ENCODE results near the gene NOL11.
"Not testable (repeated sequence)": the region's sequence is repeated elsewhere in the genome, so short reads cannot be mapped to it uniquely, and the experiment has no call there.

Gene NOL11

DNA sequence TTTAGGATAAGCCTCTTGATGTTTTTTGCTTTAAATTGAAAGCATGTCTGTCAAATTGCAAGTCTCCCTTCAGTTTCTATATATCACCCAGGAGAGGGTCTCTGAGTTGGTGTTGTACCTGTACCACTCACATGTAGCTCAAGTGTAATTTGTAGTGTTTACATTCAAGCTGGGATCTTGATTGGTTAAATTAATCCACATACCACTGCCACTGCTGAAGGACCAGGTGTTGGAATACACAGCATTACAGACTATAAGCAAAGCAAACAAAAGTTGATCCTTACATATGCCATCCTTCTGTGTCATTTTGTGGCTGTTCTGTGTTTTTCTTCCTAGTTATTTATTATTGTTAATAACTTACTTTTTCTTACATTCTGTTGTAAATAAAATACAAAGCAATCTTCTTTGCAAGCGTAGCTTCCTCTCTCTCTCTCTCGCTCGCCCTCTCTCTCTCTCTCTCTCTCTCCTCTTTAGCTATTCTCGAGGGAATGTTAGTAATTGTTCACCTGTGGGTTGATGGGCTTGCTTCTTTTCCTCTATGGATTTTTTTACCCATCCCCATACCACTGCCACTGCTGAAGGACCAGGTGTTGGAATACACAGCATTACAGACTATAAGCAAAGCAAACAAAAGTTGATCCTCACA is 20.8 kb upstream of the NOL11 start:
- no peak overlapping the region for H3K18ac ChIP-seq (ENCODE audit: low read length)
- H3K27ac ChIP-seq (ENCODE audit: low read depth, low read length) = no peak overlapping the region
- H2BK5ac ChIP-seq (ENCODE audit: low read depth, low read length, poor library complexity) = no peak overlapping the region
- H3K9me3 ChIP-seq (ENCODE audit: insufficient read depth, low read depth, low read length) = no peaks in the 10 kb centered on the region
- WGBS (ENCODE audit: extremely low coverage, insufficient coverage, insufficient read length) = no CpG with 5 or more reads among the region's 4 CpGs
- H3K14ac ChIP-seq (ENCODE audit: low read length) = no peak overlapping the region
- H3K4me1 ChIP-seq (ENCODE audit: control insufficient read depth in 1 of 2, insufficient read depth in 2 of 2, low read length in 2 of 2) = no peaks in the 10 kb centered on the region
- no peaks in the 10 kb centered on the region for H3K79me1 ChIP-seq (ENCODE audit: low read length)
- no peak overlapping the region for H3K23ac ChIP-seq (ENCODE audit: low read length)
- H3K4ac ChIP-seq (ENCODE audit: low read depth, low read length) = no peak overlapping the region
- H4K8ac ChIP-seq (ENCODE audit: low read depth, low read length) = no peak overlapping the region
- no peaks in the 10 kb centered on the region for H3K79me2 ChIP-seq (ENCODE audit: control insufficient read depth, insufficient read depth, low read length, poor library complexity)
- H3K4me3 ChIP-seq (ENCODE audit: low read depth, low read length) = no peak overlapping the region
- H2BK12ac ChIP-seq (ENCODE audit: low read length) = no peak overlapping the region
- H4K91ac ChIP-seq (ENCODE audit: low read depth, low read length) = no peak overlapping the region
- no peak overlapping the region for H4K12ac ChIP-seq (ENCODE audit: low read depth, low read length)
- no peak overlapping the region for H2AFZ ChIP-seq (ENCODE audit: insufficient read depth, low read length, poor library complexity)
- no peak overlapping the region for H2AK5ac ChIP-seq (ENCODE audit: low read length)
- no peaks in the 10 kb centered on the region for H3K27me3 ChIP-seq (ENCODE audit: insufficient read depth, low read length)
- no peak overlapping the region for H2BK120ac ChIP-seq (ENCODE audit: insufficient read depth, low read length, poor library complexity)
- DNase-seq = peak in 1 of 2 donors; percentile 49
- H3K4me2 ChIP-seq (ENCODE audit: low read length) = no peak overlapping the region
- H3K36me3 ChIP-seq (ENCODE audit: control insufficient read depth in 1 of 2, insufficient read depth in 2 of 2, low read length in 2 of 2) = peaks cover 0 to 4% of the 10 kb centered on the region in 2 experiments
- no peak overlapping the region for H3K9ac ChIP-seq (ENCODE audit: low read length)

DNA sequence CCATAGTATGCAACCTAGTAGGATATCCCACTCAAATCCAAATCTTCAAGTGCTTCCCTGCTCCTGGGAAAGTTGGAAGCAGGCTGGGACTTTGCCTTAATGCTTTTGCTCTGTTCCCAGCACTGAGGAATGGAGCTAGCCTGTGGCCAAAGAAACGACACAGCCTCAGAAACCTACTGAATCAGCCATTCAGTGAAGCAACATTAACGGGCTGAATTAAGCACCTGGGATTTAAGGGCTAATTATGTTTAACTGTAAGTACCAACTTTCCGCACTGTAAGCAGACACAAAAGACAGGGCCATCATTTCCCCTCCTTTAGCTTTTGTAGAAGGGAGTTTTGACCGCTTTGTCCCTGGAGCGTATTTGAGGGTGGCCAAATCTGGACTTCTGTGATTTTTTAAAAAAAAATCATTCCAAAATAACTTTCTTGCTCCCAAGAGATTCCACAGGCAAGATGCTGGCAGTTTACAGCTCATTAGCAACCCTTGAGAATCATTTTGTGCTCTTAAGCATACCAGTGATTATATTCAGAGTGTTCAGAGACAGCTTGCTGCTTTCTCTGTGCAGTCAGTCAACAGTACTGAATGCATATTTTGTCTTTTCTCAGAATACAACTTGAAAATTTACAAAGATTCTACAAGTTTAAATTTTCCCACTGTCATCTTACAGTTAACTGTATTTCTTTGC is 17.6 kb upstream of the NOL11 start:
- no peak overlapping the region for H3K23ac ChIP-seq (ENCODE audit: low read length)

DNA sequence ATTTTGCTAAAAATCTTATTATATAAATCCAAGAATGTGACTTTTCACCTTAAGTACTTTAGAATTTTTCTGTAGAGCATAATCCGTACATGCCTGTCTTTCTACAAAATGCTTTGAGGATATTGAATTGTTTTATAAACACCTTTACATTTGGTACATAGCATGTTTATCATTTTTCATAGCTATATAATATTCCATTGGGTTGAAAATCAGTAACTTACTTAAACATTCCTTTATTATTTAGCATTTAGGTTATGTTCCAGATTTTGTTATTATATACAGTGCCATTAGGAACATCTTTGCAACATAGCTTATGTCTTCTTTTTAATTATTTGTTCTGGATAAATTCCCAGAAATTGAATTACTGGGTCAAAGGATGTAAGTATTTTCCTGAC is 17.0 kb upstream of the NOL11 start:
- H3K23ac ChIP-seq (ENCODE audit: low read length) = no peak overlapping the region
- no peak overlapping the region for H2BK5ac ChIP-seq (ENCODE audit: low read depth, low read length, poor library complexity)
- no peak overlapping the region for H2AK5ac ChIP-seq (ENCODE audit: low read length)
- no peak overlapping the region for H4K91ac ChIP-seq (ENCODE audit: low read depth, low read length)
- no peaks in the 10 kb centered on the region for H3K4me1 ChIP-seq (ENCODE audit: control insufficient read depth in 1 of 2, insufficient read depth in 2 of 2, low read length in 2 of 2)
- no peaks in the 10 kb centered on the region for H3K79me1 ChIP-seq (ENCODE audit: low read length)
- no peaks in the 10 kb centered on the region for H3K79me2 ChIP-seq (ENCODE audit: control insufficient read depth, insufficient read depth, low read length, poor library complexity)
- H3K9ac ChIP-seq (ENCODE audit: low read length) = no peak overlapping the region
- no peak overlapping the region for H3K4me2 ChIP-seq (ENCODE audit: low read length)
- H2BK12ac ChIP-seq (ENCODE audit: low read length) = no peak overlapping the region
- H4K8ac ChIP-seq (ENCODE audit: low read depth, low read length) = no peak overlapping the region
- no peak overlapping the region for H2BK120ac ChIP-seq (ENCODE audit: insufficient read depth, low read length, poor library complexity)
- H2AFZ ChIP-seq (ENCODE audit: insufficient read depth, low read length, poor library complexity) = no peak overlapping the region
- no peak overlapping the region for H3K4ac ChIP-seq (ENCODE audit: low read depth, low read length)
- no peak for DNase-seq
- no peaks in the 10 kb centered on the region for H3K27me3 ChIP-seq (ENCODE audit: insufficient read depth, low read length)
- H4K12ac ChIP-seq (ENCODE audit: low read depth, low read length) = no peak overlapping the region
- no peak overlapping the region for H3K27ac ChIP-seq (ENCODE audit: low read depth, low read length)
- no peak overlapping the region for H3K4me3 ChIP-seq (ENCODE audit: low read depth, low read length)
- no peaks in the 10 kb centered on the region for H3K36me3 ChIP-seq (ENCODE audit: control insufficient read depth in 1 of 2, insufficient read depth in 2 of 2, low read length in 2 of 2)
- H3K18ac ChIP-seq (ENCODE audit: low read length) = no peak overlapping the region
- no peaks in the 10 kb centered on the region for H3K9me3 ChIP-seq (ENCODE audit: insufficient read depth, low read depth, low read length)
- H3K14ac ChIP-seq (ENCODE audit: low read length) = no peak overlapping the region
- WGBS (ENCODE audit: extremely low coverage, insufficient coverage, insufficient read length) = no CpG with 5 or more reads among the region's 1 CpG

More for the DNA sequence above, 17.6 kb upstream of the NOL11 start:
- Histone ChIP-seq H3K9ac (ENCODE audit: low read length) (no peak overlapping the region), H3K27me3 (ENCODE audit: insufficient read depth, low read length) (no peaks in the 10 kb centered on the region), H2AK5ac (ENCODE audit: low read length) (no peak overlapping the region), H3K9me3 (ENCODE audit: insufficient read depth, low read depth, low read length) (no peaks in the 10 kb centered on the region), H2BK5ac (ENCODE audit: low read depth, low read length, poor library complexity) (no peak overlapping the region), H4K8ac (ENCODE audit: low read depth, low read length) (no peak overlapping the region), H2AFZ (ENCODE audit: insufficient read depth, low read length, poor library complexity) (no peak overlapping the region), H3K79me2 (ENCODE audit: control insufficient read depth, insufficient read depth, low read length, poor library complexity) (no peaks in the 10 kb centered on the region), H3K36me3 (ENCODE audit: control insufficient read depth in 1 of 2, insufficient read depth in 2 of 2, low read length in 2 of 2) (no peaks in the 10 kb centered on the region), H3K4me2 (ENCODE audit: low read length) (no peak overlapping the region), H4K12ac (ENCODE audit: low read depth, low read length) (no peak overlapping the region), H3K14ac (ENCODE audit: low read length) (no peak overlapping the region), H3K4me1 (ENCODE audit: control insufficient read depth in 1 of 2, insufficient read depth in 2 of 2, low read length in 2 of 2) (no peaks in the 10 kb centered on the region), H4K91ac (ENCODE audit: low read depth, low read length) (no peak overlapping the region), H3K4ac (ENCODE audit: low read depth, low read length) (no peak overlapping the region), H3K79me1 (ENCODE audit: low read length) (no peaks in the 10 kb centered on the region), H3K18ac (ENCODE audit: low read length) (no peak overlapping the region), H2BK120ac (ENCODE audit: insufficient read depth, low read length, poor library complexity) (no peak overlapping the region), H3K27ac (ENCODE audit: low read depth, low read length) (no peak overlapping the region), H3K4me3 (ENCODE audit: low read depth, low read length) (no peak overlapping the region), H2BK12ac (ENCODE audit: low read length) (no peak overlapping the region)
- DNase-seq = no peak
- no CpG with 5 or more reads among the region's 5 CpGs for WGBS (ENCODE audit: extremely low coverage, insufficient coverage, insufficient read length)

DNA sequence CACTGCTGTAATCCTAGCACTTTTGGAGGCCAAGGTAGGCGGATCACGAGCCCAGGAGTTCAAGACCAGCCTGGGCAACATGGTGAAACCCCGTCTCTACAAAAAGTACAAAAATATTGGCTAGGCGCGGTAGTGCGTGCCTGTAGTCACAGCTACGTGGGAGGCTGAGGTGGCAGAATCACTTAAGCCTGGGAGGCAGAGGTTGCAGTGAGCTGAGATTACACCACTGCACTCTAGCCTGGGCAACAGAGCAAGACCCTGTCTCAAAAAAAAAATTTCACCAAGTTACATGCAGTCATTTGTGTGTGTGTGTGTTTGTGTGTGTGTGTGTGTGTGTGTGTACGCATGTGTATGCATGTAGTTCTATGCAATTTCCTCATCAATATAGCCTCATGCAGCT is 14.9 kb upstream of the NOL11 start:
- H3K9ac ChIP-seq (ENCODE audit: low read length); DNase-seq; H2BK12ac ChIP-seq (ENCODE audit: low read length); H3K23ac ChIP-seq (ENCODE audit: low read length); H2BK120ac ChIP-seq (ENCODE audit: insufficient read depth, low read length, poor library complexity); H3K36me3 ChIP-seq (ENCODE audit: control insufficient read depth in 1 of 2, insufficient read depth in 2 of 2, low read length in 2 of 2); H4K91ac ChIP-seq (ENCODE audit: low read depth, low read length); H3K4ac ChIP-seq (ENCODE audit: low read depth, low read length); H3K18ac ChIP-seq (ENCODE audit: low read length); H3K4me1 ChIP-seq (ENCODE audit: control insufficient read depth in 1 of 2, insufficient read depth in 2 of 2, low read length in 2 of 2); H2AFZ ChIP-seq (ENCODE audit: insufficient read depth, low read length, poor library complexity); H3K14ac ChIP-seq (ENCODE audit: low read length); H3K9me3 ChIP-seq (ENCODE audit: insufficient read depth, low read depth, low read length); H3K79me2 ChIP-seq (ENCODE audit: control insufficient read depth, insufficient read depth, low read length, poor library complexity); H2AK5ac ChIP-seq (ENCODE audit: low read length); H3K4me3 ChIP-seq (ENCODE audit: low read depth, low read length); H4K8ac ChIP-seq (ENCODE audit: low read depth, low read length); H3K27me3 ChIP-seq (ENCODE audit: insufficient read depth, low read length); H4K12ac ChIP-seq (ENCODE audit: low read depth, low read length); H3K4me2 ChIP-seq (ENCODE audit: low read length); H3K27ac ChIP-seq (ENCODE audit: low read depth, low read length); H3K79me1 ChIP-seq (ENCODE audit: low read length); H2BK5ac ChIP-seq (ENCODE audit: low read depth, low read length, poor library complexity): not testable (repeated sequence)
- no CpG with 5 or more reads among the region's 8 CpGs for WGBS (ENCODE audit: extremely low coverage, insufficient coverage, insufficient read length)

All from trophoblast cell (in vitro differentiated cells and primary cell).